Neural cell (in vitro differentiated cells): Measurements from ENCODE around the gene C11orf91. TPM values are rescaled to one million over a fixed set of nuclear protein-coding genes. Genes with fewer than 3 reads are reported as not detected.
"Not testable (repeated sequence)": the region's sequence is repeated elsewhere in the genome, so short reads cannot be mapped to it uniquely, and the experiment has no call there.

ENCODE experiments used
- H2AFZ ChIP-seq: fragments of 200-600, 300-800 bp; sonication (generic), shearing (Covaris generic); 2 replicates; pipeline ENCODE4 v1.6.0; 2014; ENCODE audit warnings: low read depth, mild to moderate bottlenecking, antibody characterized with exemption, low read length, moderate library complexity
- H3F3A ChIP-seq: fragments of 200-600 bp; shearing (Covaris generic); 2 replicates; pipeline ENCODE4 v1.6.1; 2016; ENCODE audit warnings: mild to moderate bottlenecking, moderate library complexity, mixed read lengths, antibody characterized with exemption, low read length; ENCODE audit not compliant: insufficient read depth, poor library complexity, severe bottlenecking
- H3K27ac ChIP-seq: fragments of 200-600, 300-800 bp; sonication (generic), shearing (Covaris generic); 2 replicates; pipeline ENCODE4 v1.5.1; 2014; ENCODE audit warnings: mild to moderate bottlenecking, low read length, moderate library complexity
- H3K27me3 ChIP-seq: fragments of 300-800, 200-600 bp; sonication (generic), shearing (Covaris generic); 2 replicates; pipeline ENCODE4 v1.6.0; 2014; ENCODE audit warnings: mild to moderate bottlenecking, low read depth, low read length, moderate library complexity; ENCODE audit not compliant: insufficient read depth
- H3K36me3 ChIP-seq: fragments of 300-800, 200-600 bp; sonication (generic), shearing (Covaris generic); 2 replicates; pipeline ENCODE4 v1.5.1; 2014; ENCODE audit warnings: mild to moderate bottlenecking, antibody characterized with exemption, low read length, moderate library complexity; ENCODE audit not compliant: insufficient read depth
- H3K4me2 ChIP-seq: fragments of 300-800, 200-600 bp; sonication (generic), shearing (Covaris generic); 2 replicates; pipeline ENCODE4 v1.6.0; 2014; ENCODE audit warnings: mild to moderate bottlenecking, low read length
- H3K4me3 ChIP-seq: fragments of 300-800, 200-600 bp; sonication (generic), shearing (Covaris generic); 2 replicates; pipeline ENCODE4 v1.5.1; 2014; ENCODE audit warnings: mild to moderate bottlenecking, low read length, moderate library complexity
- H3K79me2 ChIP-seq: fragments of 200-600 bp; shearing (Covaris generic); replicated peaks from 2 replicates; pipeline ENCODE4 v1.6.0; 2014; ENCODE audit warnings: mild to moderate bottlenecking, low read length, moderate library complexity; ENCODE audit not compliant: insufficient read depth
- H3K9ac ChIP-seq: fragments of 300-800, 200-600 bp; sonication (generic), shearing (Covaris generic); 2 replicates; pipeline ENCODE4 v1.6.1; 2016; ENCODE audit warnings: mild to moderate bottlenecking, low read length, mixed read lengths
- H3K9me2 ChIP-seq: fragments of 200-600 bp; shearing (Covaris generic); 2 replicates; pipeline ENCODE4 v1.6.1; 2016; ENCODE audit warnings: mild to moderate bottlenecking, low read length, mixed read lengths; ENCODE audit not compliant: insufficient read depth
- H3K9me3 ChIP-seq: fragments of 200-600, 300-800 bp; sonication (generic), shearing (Covaris generic); 2 replicates; pipeline ENCODE4 v1.6.1; 2016; ENCODE audit warnings: mild to moderate bottlenecking, mixed run types, low read length, moderate library complexity, mixed read lengths
- H4K20me1 ChIP-seq: fragments of 200-600 bp; shearing (Covaris generic); 2 replicates; pipeline ENCODE4 v1.6.1; 2016; ENCODE audit warnings: mild to moderate bottlenecking, mixed run types; ENCODE audit not compliant: insufficient read depth
- EP300 ChIP-seq: fragments of 450-650 bp; conservative IDR thresholded peaks from 2 replicates; pipeline ENCODE4 v1.6.1; 2014; ENCODE audit warnings: antibody characterized with exemption, mild to moderate bottlenecking, moderate library complexity; ENCODE audit not compliant: poor library complexity, severe bottlenecking
- EZH2 ChIP-seq: fragments of 200-600, 300-800 bp; shearing (Covaris generic), sonication (generic); IDR thresholded peaks from 2 replicates; pipeline ENCODE4 v1.6.1; 2014; ENCODE audit warnings: antibody characterized with exemption, low read length, borderline replicate concordance, mild to moderate bottlenecking; ENCODE audit not compliant: insufficient read depth, poor library complexity, severe bottlenecking
- MXI1 ChIP-seq: fragments of 450-650 bp; conservative IDR thresholded peaks from 2 replicates; pipeline ENCODE4 v1.6.1; 2014; ENCODE audit warnings: antibody characterized with exemption, mild to moderate bottlenecking; ENCODE audit not compliant: poor library complexity, severe bottlenecking
- POLR2AphosphoS5 ChIP-seq: IDR thresholded peaks from 2 replicates; pipeline ENCODE4 v1.6.1; 2012
- RAD21 ChIP-seq: fragments of 450-650 bp; conservative IDR thresholded peaks from 2 replicates; pipeline ENCODE4 v1.6.1; 2014; ENCODE audit warnings: antibody characterized with exemption, mild to moderate bottlenecking, moderate library complexity
- SMC3 ChIP-seq: fragments of 450-650 bp; conservative IDR thresholded peaks from 2 replicates; pipeline ENCODE4 v1.6.1; 2014; ENCODE audit warnings: antibody characterized with exemption, mild to moderate bottlenecking, moderate library complexity; ENCODE audit not compliant: poor library complexity
- TAF1 ChIP-seq: IDR thresholded peaks from 2 replicates; pipeline ENCODE4 v1.6.1; 2012; ENCODE audit warnings: low read depth
- polyA plus RNA-seq: library from polyadenylated mRNA; depleted of rRNA; stranded (reverse); fragments of >200 nt; gene quantifications from 2 replicates; pipeline ENCODE4 v1.2.3, GENCODE V29; 2014
- TF ChIP-seq, protein P1 (sequence below): fragments of 450-650 bp; IDR thresholded peaks from 2 replicates; pipeline ENCODE4 v1.5.1; 2014; ENCODE audit warnings: antibody characterized with exemption, mild to moderate bottlenecking, moderate library complexity; ENCODE audit not compliant: poor library complexity, severe bottlenecking
- TF ChIP-seq, protein P2 (sequence below): IDR thresholded peaks from 2 replicates; pipeline ENCODE4 v1.6.1; 2012; ENCODE audit warnings: borderline replicate concordance

Gene C11orf91
- polyA plus RNA-seq, 1 donor from 2014 or later, result not detected

DNA sequence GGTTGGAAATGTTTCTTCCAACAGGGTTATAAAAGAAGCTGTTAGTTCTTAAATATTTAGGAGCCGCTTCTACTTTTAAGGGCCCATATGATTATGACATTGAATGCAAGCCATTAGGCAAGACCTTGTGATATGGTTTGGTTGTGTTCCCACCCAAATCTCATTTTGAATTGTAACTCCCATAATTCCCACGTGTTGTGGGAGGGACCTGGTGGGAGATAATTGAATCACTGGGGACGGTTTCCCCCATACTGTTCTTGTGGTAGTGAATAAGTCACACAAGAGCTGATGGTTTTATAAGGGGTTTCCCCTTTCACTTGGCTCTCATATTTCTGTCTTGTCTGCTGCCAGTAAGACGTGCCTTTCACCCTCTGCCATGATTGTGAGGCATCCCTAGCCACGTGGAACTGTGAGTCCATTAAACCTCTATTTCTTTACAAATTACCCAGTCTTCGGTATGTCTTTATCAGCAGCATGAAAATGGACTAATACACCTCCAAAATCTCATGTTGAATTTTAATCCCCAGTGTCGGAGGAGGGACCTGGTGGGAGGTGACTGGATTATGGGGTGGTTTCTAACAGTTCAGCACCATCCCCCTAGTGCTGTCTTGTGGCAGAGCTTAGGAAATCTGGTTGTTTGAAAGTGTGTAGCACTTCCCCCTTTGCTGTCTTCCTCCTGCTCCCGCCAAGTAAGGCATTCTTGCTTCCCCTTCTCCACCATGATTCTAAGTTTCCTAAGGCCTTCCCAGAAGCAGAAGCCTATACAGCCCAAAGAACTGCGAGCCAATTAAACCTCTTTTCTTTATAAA, 31.3 kb upstream of the C11orf91 start:
- H3K4me3 ChIP-seq, result peak overlapping the region; percentile 15
- H3K9me2 ChIP-seq, result no peaks in the 10 kb centered on the region
- H2AFZ ChIP-seq, result no peak overlapping the region
- no peak overlapping the region for H3K4me2 ChIP-seq
- no peaks in the 10 kb centered on the region for H3K36me3 ChIP-seq
- H3K9me3 ChIP-seq, result no peaks in the 10 kb centered on the region
- H3K27me3 ChIP-seq, result no peaks in the 10 kb centered on the region
- no peak overlapping the region for H3K27ac ChIP-seq
- TF ChIP-seq SMC3, result no peak
- TF ChIP-seq MXI1, result no peak
- TF ChIP-seq, protein P1, sequence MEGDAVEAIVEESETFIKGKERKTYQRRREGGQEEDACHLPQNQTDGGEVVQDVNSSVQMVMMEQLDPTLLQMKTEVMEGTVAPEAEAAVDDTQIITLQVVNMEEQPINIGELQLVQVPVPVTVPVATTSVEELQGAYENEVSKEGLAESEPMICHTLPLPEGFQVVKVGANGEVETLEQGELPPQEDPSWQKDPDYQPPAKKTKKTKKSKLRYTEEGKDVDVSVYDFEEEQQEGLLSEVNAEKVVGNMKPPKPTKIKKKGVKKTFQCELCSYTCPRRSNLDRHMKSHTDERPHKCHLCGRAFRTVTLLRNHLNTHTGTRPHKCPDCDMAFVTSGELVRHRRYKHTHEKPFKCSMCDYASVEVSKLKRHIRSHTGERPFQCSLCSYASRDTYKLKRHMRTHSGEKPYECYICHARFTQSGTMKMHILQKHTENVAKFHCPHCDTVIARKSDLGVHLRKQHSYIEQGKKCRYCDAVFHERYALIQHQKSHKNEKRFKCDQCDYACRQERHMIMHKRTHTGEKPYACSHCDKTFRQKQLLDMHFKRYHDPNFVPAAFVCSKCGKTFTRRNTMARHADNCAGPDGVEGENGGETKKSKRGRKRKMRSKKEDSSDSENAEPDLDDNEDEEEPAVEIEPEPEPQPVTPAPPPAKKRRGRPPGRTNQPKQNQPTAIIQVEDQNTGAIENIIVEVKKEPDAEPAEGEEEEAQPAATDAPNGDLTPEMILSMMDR, result no peak
- TF ChIP-seq RAD21, result no peak
- no peak for TF ChIP-seq EZH2
- no peak for TF ChIP-seq POLR2AphosphoS5
- TF ChIP-seq TAF1, result no peak
- no peaks in the 10 kb centered on the region for H4K20me1 ChIP-seq
- H3K9ac ChIP-seq, result no peak overlapping the region
- peaks cover 35% of the 10 kb centered on the region for H3K79me2 ChIP-seq
- H3F3A ChIP-seq, result no peaks in the 10 kb centered on the region

DNA sequence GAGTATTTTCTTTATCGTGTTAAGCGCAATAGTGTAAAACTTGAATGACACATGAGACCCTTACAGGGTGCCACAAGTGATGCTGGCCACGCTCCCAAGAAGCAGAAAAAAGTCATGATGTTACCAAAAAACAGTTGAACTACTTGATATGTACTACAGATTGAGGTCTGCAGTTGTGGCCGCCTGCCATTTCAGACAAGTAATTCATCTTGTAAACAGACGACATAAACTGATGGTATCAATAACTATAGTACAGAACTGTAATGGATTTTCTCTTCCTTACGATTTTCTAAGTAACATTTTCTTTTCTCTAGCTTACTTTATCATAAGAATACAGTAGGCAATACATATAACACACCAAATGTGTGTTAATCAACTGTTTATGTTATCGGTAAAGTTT, 30.1 kb upstream of the C11orf91 start:
- Histone ChIP-seq H3K36me3 (no peaks in the 10 kb centered on the region), H3K27ac (no peak overlapping the region), H3K27me3 (no peaks in the 10 kb centered on the region), H3K9ac (no peak overlapping the region), H3F3A (no peaks in the 10 kb centered on the region), H3K9me3 (no peaks in the 10 kb centered on the region), H4K20me1 (no peaks in the 10 kb centered on the region), H3K4me2 (no peak overlapping the region), H3K79me2 (peaks cover 36% of the 10 kb centered on the region), H2AFZ (no peak overlapping the region), H3K4me3 (no peak overlapping the region), H3K9me2 (no peaks in the 10 kb centered on the region)
- TF ChIP-seq TAF1, result no peak
- no peak for TF ChIP-seq EP300
- TF ChIP-seq, protein P2, sequence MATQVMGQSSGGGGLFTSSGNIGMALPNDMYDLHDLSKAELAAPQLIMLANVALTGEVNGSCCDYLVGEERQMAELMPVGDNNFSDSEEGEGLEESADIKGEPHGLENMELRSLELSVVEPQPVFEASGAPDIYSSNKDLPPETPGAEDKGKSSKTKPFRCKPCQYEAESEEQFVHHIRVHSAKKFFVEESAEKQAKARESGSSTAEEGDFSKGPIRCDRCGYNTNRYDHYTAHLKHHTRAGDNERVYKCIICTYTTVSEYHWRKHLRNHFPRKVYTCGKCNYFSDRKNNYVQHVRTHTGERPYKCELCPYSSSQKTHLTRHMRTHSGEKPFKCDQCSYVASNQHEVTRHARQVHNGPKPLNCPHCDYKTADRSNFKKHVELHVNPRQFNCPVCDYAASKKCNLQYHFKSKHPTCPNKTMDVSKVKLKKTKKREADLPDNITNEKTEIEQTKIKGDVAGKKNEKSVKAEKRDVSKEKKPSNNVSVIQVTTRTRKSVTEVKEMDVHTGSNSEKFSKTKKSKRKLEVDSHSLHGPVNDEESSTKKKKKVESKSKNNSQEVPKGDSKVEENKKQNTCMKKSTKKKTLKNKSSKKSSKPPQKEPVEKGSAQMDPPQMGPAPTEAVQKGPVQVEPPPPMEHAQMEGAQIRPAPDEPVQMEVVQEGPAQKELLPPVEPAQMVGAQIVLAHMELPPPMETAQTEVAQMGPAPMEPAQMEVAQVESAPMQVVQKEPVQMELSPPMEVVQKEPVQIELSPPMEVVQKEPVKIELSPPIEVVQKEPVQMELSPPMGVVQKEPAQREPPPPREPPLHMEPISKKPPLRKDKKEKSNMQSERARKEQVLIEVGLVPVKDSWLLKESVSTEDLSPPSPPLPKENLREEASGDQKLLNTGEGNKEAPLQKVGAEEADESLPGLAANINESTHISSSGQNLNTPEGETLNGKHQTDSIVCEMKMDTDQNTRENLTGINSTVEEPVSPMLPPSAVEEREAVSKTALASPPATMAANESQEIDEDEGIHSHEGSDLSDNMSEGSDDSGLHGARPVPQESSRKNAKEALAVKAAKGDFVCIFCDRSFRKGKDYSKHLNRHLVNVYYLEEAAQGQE, result no peak
- TF ChIP-seq POLR2AphosphoS5, result no peak
- TF ChIP-seq SMC3, result no peak
- no peak for TF ChIP-seq RAD21
- TF ChIP-seq MXI1, result no peak
- TF ChIP-seq EZH2, result no peak
- TF ChIP-seq, protein P1, result no peak

DNA sequence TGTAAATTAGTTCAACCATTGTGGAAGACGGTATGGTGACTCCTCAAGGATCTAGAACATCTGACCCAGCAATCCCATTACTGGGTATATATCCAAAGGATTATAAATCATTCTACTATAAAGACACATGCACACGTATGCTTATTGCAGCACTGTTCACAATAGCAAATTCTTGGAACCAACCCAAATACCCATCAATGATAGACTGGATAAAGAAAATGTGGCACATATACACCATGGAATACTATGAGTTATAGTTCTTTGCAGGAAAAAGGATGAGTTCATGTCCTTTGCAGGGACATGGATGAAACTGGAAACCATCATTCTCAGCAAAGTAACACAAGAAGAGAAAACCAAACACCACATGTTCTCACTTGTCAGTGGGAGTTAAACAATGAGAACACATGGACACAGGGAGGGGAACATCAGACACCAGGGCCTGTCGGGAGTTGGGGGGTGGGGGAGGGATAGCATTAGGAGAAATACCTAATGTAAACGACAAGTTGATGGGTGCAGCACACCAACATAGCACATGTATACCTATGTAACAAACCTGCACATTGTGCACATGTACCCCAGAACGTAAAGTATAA, 28.5 kb upstream of the C11orf91 start:
- H4K20me1 ChIP-seq, H3K27me3 ChIP-seq, H3K9me3 ChIP-seq, H2AFZ ChIP-seq, H3K9me2 ChIP-seq, H3K4me3 ChIP-seq, H3K9ac ChIP-seq, H3K4me2 ChIP-seq, H3F3A ChIP-seq, H3K27ac ChIP-seq, H3K36me3 ChIP-seq: not testable (repeated sequence)
- H3K79me2 ChIP-seq, result peaks cover 32% of the 10 kb centered on the region

DNA sequence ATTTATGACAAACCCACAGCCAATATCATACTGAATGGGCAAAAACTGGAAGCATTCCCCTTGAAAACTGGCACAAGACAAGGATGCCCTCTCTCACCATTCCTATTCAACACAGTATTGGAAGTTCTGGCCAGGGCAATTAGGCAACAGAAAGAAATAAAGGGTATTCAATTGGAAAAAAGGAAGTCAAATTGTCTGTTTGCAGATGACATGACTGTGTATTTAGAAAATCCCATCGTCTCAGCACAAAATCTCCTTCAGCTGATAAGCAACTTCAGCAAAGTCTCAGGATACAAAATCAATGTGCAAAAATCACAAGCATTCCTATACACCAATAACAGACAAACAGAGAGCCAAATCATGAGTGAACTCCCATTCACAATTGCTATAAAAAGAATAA, 26.9 kb upstream of the C11orf91 start:
- H3K4me3 ChIP-seq, H3K27me3 ChIP-seq, H3K9me3 ChIP-seq, H3K36me3 ChIP-seq, H4K20me1 ChIP-seq, H3F3A ChIP-seq, H2AFZ ChIP-seq, H3K9me2 ChIP-seq, H3K9ac ChIP-seq, H3K27ac ChIP-seq, H3K4me2 ChIP-seq: not testable (repeated sequence)
- peaks cover 18% of the 10 kb centered on the region for H3K79me2 ChIP-seq
